Panc1 (cell line): ENCODE data around the gene ZNRF3. TPM values are rescaled to one million over a fixed set of nuclear protein-coding genes. Genes with fewer than 3 reads are reported as not detected.

Source experiments
- ATAC-seq: fragments of 200-7000 bp; cut with Tn5 transposase; 2 replicates; pipeline ENCODE4 v1.9.1; 2020; ENCODE audit warnings: mild to moderate bottlenecking, moderate library complexity
- BruUV-seq: library from RNA; stranded (reverse); fragments of 400-500 nt; replicated peaks from 2 replicates; lab custom pipeline; 2021; lab: Mats Ljungman, UMichigan
- CTCF ChIA-PET: fragments of 300-600 bp; sonication (Branson Sonifier 250); formaldehyde crosslinking; loops from one replicate; lab custom pipeline; 2022; ENCODE audit warnings: antibody characterized with exemption; lab: Charles Lee
- POLR2A ChIA-PET: fragments of 300-600 bp; sonication (Branson Sonifier 250); formaldehyde crosslinking; loops from one replicate; lab custom pipeline; 2022; ENCODE audit warnings: antibody characterized with exemption; lab: Charles Lee
- DNase-seq: peaks from one replicate; pipeline ENCODE4 v3.0.0-alpha.2; 2010; ENCODE audit warnings: low read depth, low spot score
- H3K27ac ChIP-seq: 2 replicates; pipeline ENCODE4 v1.5.1; 2011; ENCODE audit warnings: mild to moderate bottlenecking, low read length, inconsistent platforms
- H3K27me3 ChIP-seq: fragments of 200-500 bp; sonication (Bioruptor generic); 2 replicates; pipeline ENCODE4 v1.6.0; 2014; ENCODE audit warnings: low read length, inconsistent platforms; ENCODE audit not compliant: control insufficient read depth, insufficient read depth
- H3K36me3 ChIP-seq: fragments of 200-500 bp; sonication (Bioruptor generic); 2 replicates; pipeline ENCODE4 v1.5.1; 2014; ENCODE audit warnings: inconsistent platforms, mild to moderate bottlenecking, low read length, moderate library complexity; ENCODE audit not compliant: control insufficient read depth, insufficient read depth
- H3K4me1 ChIP-seq: 2 replicates; pipeline ENCODE4 v1.5.1; 2011; ENCODE audit warnings: inconsistent platforms, mild to moderate bottlenecking, low read length, moderate library complexity; ENCODE audit not compliant: control insufficient read depth, insufficient read depth
- H3K4me3 ChIP-seq, 2 experiments: 2 replicates each; pipeline ENCODE4 v1.5.1; 2011 to 2012; ENCODE audit warnings: low read depth in 2 of 2, low read length in 2 of 2, mild to moderate bottlenecking in 2 of 2, inconsistent platforms in 1 of 2, moderate library complexity in 1 of 2
- H3K9me3 ChIP-seq: fragments of 200-500 bp; sonication (Bioruptor generic); 2 replicates; pipeline ENCODE4 v1.5.1; 2014; ENCODE audit warnings: low read depth, mild to moderate bottlenecking, inconsistent platforms, low read length, moderate library complexity; ENCODE audit not compliant: control insufficient read depth, insufficient read depth
- POLR2AphosphoS5 ChIP-seq: IDR thresholded peaks from 2 replicates; pipeline ENCODE4 v1.6.1; 2012; ENCODE audit warnings: mild to moderate bottlenecking, low read depth, low read length, moderate library complexity
- SIN3A ChIP-seq: IDR thresholded peaks from 2 replicates; pipeline ENCODE4 v1.6.1; 2012; ENCODE audit warnings: low read depth, mild to moderate bottlenecking, low read length, moderate library complexity, borderline replicate concordance; ENCODE audit not compliant: insufficient read depth
- TCF7L2 ChIP-seq: IDR thresholded peaks from 2 replicates; pipeline ENCODE4 v1.6.1; 2011; ENCODE audit warnings: mild to moderate bottlenecking, low read depth, low read length, inconsistent platforms
- in situ Hi-C: cut with HindIII; loops from 2 replicates; pipeline ENCODE4 v1.10.0; 2016; ENCODE audit warnings: low sequenced_read_pairs, low pct_unique_long_range_greater_than_20kb
- intact Hi-C: fragments of 100-400 bp; cut with micrococcal nuclease; formaldehyde crosslinking; loops from one replicate; pipeline ENCODE4 v1.10.0; 2022; ENCODE audit not compliant: unreplicated experiment
- total RNA-seq: library from RNA; stranded (reverse); gene quantifications from one replicate; pipeline ENCODE4 v1.2.1, GENCODE V29; 2021; ENCODE audit not compliant: unreplicated experiment
- TF ChIP-seq, protein P1 (sequence below): fragments of 450-650 bp; IDR thresholded peaks from 2 replicates; pipeline ENCODE4 v1.5.1; 2017; ENCODE audit warnings: mild to moderate bottlenecking
- TF ChIP-seq, protein P2 (sequence below), 2 experiments: IDR thresholded peaks; 2 replicates each; pipeline ENCODE4 v1.6.1; 2011 to 2012; ENCODE audit warnings: low read depth in 2 of 2, control low read depth in 1 of 2, low read length in 1 of 2, mild to moderate bottlenecking in 1 of 2, moderate library complexity in 1 of 2; ENCODE audit not compliant: insufficient read depth in 1 of 2

The ZNRF3 gene
- total RNA-seq, 1 experiment from 2014 or later, result 7.3 TPM

DNA sequence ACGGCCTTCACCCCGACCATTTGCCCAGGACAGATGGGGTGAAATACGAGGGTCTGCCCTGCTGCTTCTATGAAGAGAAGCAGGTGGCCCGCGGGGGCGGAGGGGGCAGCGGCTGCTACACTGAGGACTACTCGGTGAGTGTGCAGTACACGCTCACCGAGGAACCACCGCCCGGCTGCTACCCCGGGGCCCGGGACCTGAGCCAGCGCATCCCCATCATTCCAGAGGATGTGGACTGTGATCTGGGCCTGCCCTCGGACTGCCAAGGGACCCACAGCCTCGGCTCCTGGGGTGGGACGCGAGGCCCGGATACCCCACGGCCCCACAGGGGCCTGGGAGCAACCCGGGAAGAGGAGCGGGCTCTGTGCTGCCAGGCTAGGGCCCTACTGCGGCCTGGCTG is 167.1 kb downstream of the ZNRF3 start:
- CTCF ChIA-PET, result no interaction called here
- H3K27ac ChIP-seq, result no peak overlapping the region
- in situ Hi-C loops (no loop called here), intact Hi-C loops (no loop called here)
- POLR2A ChIA-PET, result no interaction called here
- H3K4me1 ChIP-seq, result no peaks in the 10 kb centered on the region
- DNase-seq, result no peak
- H3K27me3 ChIP-seq, result no peaks in the 10 kb centered on the region
- BruUV-seq, result no TSS peak
- no peaks in the 10 kb centered on the region for H3K36me3 ChIP-seq
- ATAC-seq, result no peak
- TF ChIP-seq SIN3A, result no peak
- TF ChIP-seq POLR2AphosphoS5, result no peak
- no peak for TF ChIP-seq TCF7L2
- TF ChIP-seq, protein P1, sequence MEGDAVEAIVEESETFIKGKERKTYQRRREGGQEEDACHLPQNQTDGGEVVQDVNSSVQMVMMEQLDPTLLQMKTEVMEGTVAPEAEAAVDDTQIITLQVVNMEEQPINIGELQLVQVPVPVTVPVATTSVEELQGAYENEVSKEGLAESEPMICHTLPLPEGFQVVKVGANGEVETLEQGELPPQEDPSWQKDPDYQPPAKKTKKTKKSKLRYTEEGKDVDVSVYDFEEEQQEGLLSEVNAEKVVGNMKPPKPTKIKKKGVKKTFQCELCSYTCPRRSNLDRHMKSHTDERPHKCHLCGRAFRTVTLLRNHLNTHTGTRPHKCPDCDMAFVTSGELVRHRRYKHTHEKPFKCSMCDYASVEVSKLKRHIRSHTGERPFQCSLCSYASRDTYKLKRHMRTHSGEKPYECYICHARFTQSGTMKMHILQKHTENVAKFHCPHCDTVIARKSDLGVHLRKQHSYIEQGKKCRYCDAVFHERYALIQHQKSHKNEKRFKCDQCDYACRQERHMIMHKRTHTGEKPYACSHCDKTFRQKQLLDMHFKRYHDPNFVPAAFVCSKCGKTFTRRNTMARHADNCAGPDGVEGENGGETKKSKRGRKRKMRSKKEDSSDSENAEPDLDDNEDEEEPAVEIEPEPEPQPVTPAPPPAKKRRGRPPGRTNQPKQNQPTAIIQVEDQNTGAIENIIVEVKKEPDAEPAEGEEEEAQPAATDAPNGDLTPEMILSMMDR, result no peak
- TF ChIP-seq, protein P2, sequence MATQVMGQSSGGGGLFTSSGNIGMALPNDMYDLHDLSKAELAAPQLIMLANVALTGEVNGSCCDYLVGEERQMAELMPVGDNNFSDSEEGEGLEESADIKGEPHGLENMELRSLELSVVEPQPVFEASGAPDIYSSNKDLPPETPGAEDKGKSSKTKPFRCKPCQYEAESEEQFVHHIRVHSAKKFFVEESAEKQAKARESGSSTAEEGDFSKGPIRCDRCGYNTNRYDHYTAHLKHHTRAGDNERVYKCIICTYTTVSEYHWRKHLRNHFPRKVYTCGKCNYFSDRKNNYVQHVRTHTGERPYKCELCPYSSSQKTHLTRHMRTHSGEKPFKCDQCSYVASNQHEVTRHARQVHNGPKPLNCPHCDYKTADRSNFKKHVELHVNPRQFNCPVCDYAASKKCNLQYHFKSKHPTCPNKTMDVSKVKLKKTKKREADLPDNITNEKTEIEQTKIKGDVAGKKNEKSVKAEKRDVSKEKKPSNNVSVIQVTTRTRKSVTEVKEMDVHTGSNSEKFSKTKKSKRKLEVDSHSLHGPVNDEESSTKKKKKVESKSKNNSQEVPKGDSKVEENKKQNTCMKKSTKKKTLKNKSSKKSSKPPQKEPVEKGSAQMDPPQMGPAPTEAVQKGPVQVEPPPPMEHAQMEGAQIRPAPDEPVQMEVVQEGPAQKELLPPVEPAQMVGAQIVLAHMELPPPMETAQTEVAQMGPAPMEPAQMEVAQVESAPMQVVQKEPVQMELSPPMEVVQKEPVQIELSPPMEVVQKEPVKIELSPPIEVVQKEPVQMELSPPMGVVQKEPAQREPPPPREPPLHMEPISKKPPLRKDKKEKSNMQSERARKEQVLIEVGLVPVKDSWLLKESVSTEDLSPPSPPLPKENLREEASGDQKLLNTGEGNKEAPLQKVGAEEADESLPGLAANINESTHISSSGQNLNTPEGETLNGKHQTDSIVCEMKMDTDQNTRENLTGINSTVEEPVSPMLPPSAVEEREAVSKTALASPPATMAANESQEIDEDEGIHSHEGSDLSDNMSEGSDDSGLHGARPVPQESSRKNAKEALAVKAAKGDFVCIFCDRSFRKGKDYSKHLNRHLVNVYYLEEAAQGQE (IDR thresholded peaks at IDR 0.05; ENCODE audit: insufficient read depth in 1 of 2, low read depth in 2 of 2, low read length in 1 of 2), result no peak
- no peak overlapping the region for H3K4me3 ChIP-seq
- no peaks in the 10 kb centered on the region for H3K9me3 ChIP-seq

DNA sequence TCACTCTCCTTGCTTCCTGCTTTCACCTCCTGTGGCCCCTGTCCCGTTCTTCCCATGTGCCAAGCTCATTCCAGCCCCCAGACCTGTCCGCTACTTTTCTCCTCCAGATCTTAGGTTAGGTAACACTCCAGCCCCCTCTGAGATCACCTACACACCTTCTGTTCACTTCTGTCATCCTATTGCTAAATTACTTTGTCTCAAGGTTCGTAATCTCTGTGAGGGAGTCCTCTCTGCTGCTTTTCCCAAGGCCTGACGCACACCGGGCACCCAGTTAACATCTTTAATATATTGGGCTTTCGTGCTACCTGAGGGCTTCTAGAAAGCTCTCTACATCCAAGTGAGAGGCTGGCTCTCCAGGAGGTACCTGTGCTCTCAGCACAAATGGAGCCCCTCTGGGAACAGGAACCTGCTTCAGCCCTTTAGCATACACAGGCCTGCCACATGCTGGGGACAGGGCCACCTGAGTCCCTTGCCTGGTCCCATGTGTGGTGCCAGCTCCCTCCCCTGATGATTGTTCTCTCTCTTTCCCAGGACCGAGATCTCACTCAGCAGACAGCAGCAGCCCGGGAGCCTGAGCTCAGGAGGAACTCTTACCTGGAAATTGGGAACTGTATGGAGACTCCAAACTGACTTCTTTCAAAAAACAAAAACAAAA is 169.8 kb downstream of the ZNRF3 start:
- in situ Hi-C loops, result no loop called here
- H3K4me3 ChIP-seq, result no peak overlapping the region
- no peaks in the 10 kb centered on the region for H3K4me1 ChIP-seq
- POLR2A ChIA-PET, result interaction anchor here (0.7 kb wide), 1 partner anchor 100 kb away, joined by 6 read pairs; no protein-coding TSS in a partner anchor
- intact Hi-C loops, result no loop called here
- no peak overlapping the region for H3K27ac ChIP-seq
- no peaks in the 10 kb centered on the region for H3K9me3 ChIP-seq
- no peak for DNase-seq
- TF ChIP-seq, protein P2 (IDR thresholded peaks at IDR 0.05; ENCODE audit: insufficient read depth in 1 of 2, low read depth in 2 of 2, low read length in 1 of 2), result no peak
- TF ChIP-seq TCF7L2 (no peak), SIN3A (no peak), POLR2AphosphoS5 (no peak)
- TF ChIP-seq, protein P1, result no peak
- no peaks in the 10 kb centered on the region for H3K36me3 ChIP-seq
- H3K27me3 ChIP-seq, result no peaks in the 10 kb centered on the region
- no peak for ATAC-seq
- CTCF ChIA-PET, result no interaction called here
- no TSS peak for BruUV-seq
